Testis (tissue), 3 donors: ENCODE measurements around the gene TMEM219. TPM values are rescaled to one million over a fixed set of nuclear protein-coding genes. Genes with fewer than 3 reads are reported as not detected.

Experiments used
- DNase-seq: peaks from one replicate; pipeline ENCODE4 v3.0.0-alpha.2; 2019
- H3K27ac ChIP-seq, 2 donors: fragments of 200-600 bp; sonication (generic); one replicate each; pipeline ENCODE4 v1.5.1; 2019
- H3K27me3 ChIP-seq: fragments of 200-600 bp; sonication (generic); one replicate; pipeline ENCODE4 v1.5.1; 2019
- H3K36me3 ChIP-seq: fragments of 200-600 bp; sonication (generic); one replicate; pipeline ENCODE4 v1.5.1; 2017; ENCODE audit warnings: low read depth; ENCODE audit errors: missing control alignments
- H3K4me1 ChIP-seq: fragments of 200-600 bp; sonication (generic); one replicate; pipeline ENCODE4 v1.5.1; 2019
- H3K4me3 ChIP-seq, 2 donors: fragments of 200-600 bp; sonication (generic); one replicate each; pipeline ENCODE4 v1.5.1; 2017 to 2019
- H3K9me3 ChIP-seq: fragments of 200-600 bp; sonication (generic); one replicate; pipeline ENCODE4 v1.5.1; 2017
- CTCF ChIP-seq, 3 experiments: fragments of 450-650 bp in 2 of 3; fragments of 200-600 bp in 1 of 3; sonication (generic) in 1 of 3; IDR thresholded peaks; one replicate each; pipeline ENCODE4 v1.5.1; 2016 to 2019; ENCODE audit warnings: antibody characterized with exemption in 3 of 3, mild to moderate bottlenecking in 2 of 3, moderate library complexity in 1 of 3
- POLR2A ChIP-seq: fragments of 450-650 bp; IDR thresholded peaks from one replicate; pipeline ENCODE4 v1.6.1; 2017; ENCODE audit warnings: antibody characterized with exemption, mild to moderate bottlenecking, moderate library complexity
- WGBS, 2 donors: methylation state at CpG; one replicate each; pipeline ENCODE4 v1.1.5; 2018; 5-methylcytosine and 5-hydroxymethylcytosine counted together
- intact Hi-C: fragments of 100-400 bp; cut with DNase I; formaldehyde crosslinking; loops from one replicate; pipeline ENCODE4 v1.15.1; 2023; ENCODE audit warnings: low total_unique reads
- polyA plus RNA-seq: library from polyadenylated mRNA; stranded (reverse); fragments of 350-450 nt; fragmentation: Illumina TruSeq; extraction: RNeasy Lipid Tissue Mini Kit (QIAGEN cat#74804); gene quantifications from one replicate; pipeline ENCODE4 v1.2.3, GENCODE V29; 2014; ENCODE audit warnings: low read depth, low replicate concordance; ENCODE audit not compliant: insufficient read depth
- total RNA-seq, 2 donors: library from RNA; depleted of rRNA; stranded (reverse); fragments of >200 nt; gene quantifications; one replicate each; pipeline ENCODE4 v1.2.3, GENCODE V29; 2016

TMEM219 gene
- total and polyA plus RNA-seq, 3 donors from 2014 or later = 160 to 280 (median 203) TPM

- intact Hi-C loops = no loop called here
- Histone ChIP-seq H3K27ac (peak overlapping the region; percentile 44 to 54), H3K9me3 (no peaks in the 10 kb centered on the region), H3K27me3 (no peaks in the 10 kb centered on the region), H3K4me3 (no peak overlapping the region), H3K36me3 (no peaks in the 10 kb centered on the region), H3K4me1 (peaks cover 19% of the 10 kb centered on the region)
- no peak for DNase-seq
- 14 to 38% methylated on average over 4 of the region's 4 CpGs for WGBS, 2 donors
- TF ChIP-seq CTCF (IDR thresholded peaks at IDR 0.05) (no peak), POLR2A (no peak)
Measured at GRCh38 chr16:29940656-29941055, 21.2 kb upstream of the TMEM219 start.

- H3K36me3 ChIP-seq = no peaks in the 10 kb centered on the region
- peak overlapping the region; percentile 36 to 39 for H3K27ac ChIP-seq
- no peak overlapping the region for H3K4me3 ChIP-seq
- DNase-seq = peak; percentile 52
- H3K27me3 ChIP-seq = no peaks in the 10 kb centered on the region
- intact Hi-C loops = no loop called here
- peaks cover 19% of the 10 kb centered on the region for H3K4me1 ChIP-seq
- WGBS, 2 donors = 50 to 68% methylated on average over 11 of the region's 11 CpGs
- TF ChIP-seq POLR2A (no peak), CTCF (IDR thresholded peaks at IDR 0.05) (no peak)
- H3K9me3 ChIP-seq = no peaks in the 10 kb centered on the region
Measured at GRCh38 chr16:29943846-29944799, 17.8 kb upstream of the TMEM219 start.

GRCh38 chr16:29947897-29948296, 14.0 kb upstream of the TMEM219 start:
- no peak for DNase-seq
- no peaks in the 10 kb centered on the region for H3K9me3 ChIP-seq
- WGBS, 2 donors = 88 to 90% methylated on average over 2 of the region's 2 CpGs
- no peak overlapping the region for H3K27ac ChIP-seq
- H3K36me3 ChIP-seq = no peaks in the 10 kb centered on the region
- H3K27me3 ChIP-seq = no peaks in the 10 kb centered on the region
- TF ChIP-seq CTCF (IDR thresholded peaks at IDR 0.05) = no peak
- no peak for TF ChIP-seq POLR2A
- intact Hi-C loops = no loop called here
- H3K4me3 ChIP-seq = no peak overlapping the region
- peaks cover 13% of the 10 kb centered on the region for H3K4me1 ChIP-seq

GRCh38 chr16:29950806-29951461, 10.9 kb upstream of the TMEM219 start:
- DNase-seq = no peak
- Histone ChIP-seq H3K27ac (no peak overlapping the region), H3K4me3 (no peak overlapping the region), H3K9me3 (no peaks in the 10 kb centered on the region), H3K36me3 (no peaks in the 10 kb centered on the region), H3K27me3 (no peaks in the 10 kb centered on the region), H3K4me1 (no peaks in the 10 kb centered on the region)
- no peak for TF ChIP-seq CTCF (IDR thresholded peaks at IDR 0.05)
- TF ChIP-seq POLR2A = no peak
- intact Hi-C loops = no loop called here
- WGBS, 2 donors = 90 to 93% methylated on average over 4 of the region's 4 CpGs
